ENCODE measurements around the gene CST6.
"Not testable (repeated sequence)": the region's sequence is repeated elsewhere in the genome, so short reads cannot be mapped to it uniquely, and the experiment has no call there.

The CST6 gene

GRCh38 chr11:66014804-66015453, 3.1 kb downstream of the CST6 start:
- Mint-ChIP-seq H3K36me3 (no peaks in the 10 kb centered on the region), H3K27me3 (peaks cover 43% of the 10 kb centered on the region), H3K4me3 (no peak overlapping the region), H3K4me1 (peaks cover 2% of the 10 kb centered on the region), H3K9me3 (no peaks in the 10 kb centered on the region), H3K27ac (no peak overlapping the region)
- CTCF ChIA-PET, result no interaction called here
- DNase-seq, result no peak

- Mint-ChIP-seq H3K27me3 (peaks cover 43% of the 10 kb centered on the region), H3K4me1 (peaks cover 4% of the 10 kb centered on the region), H3K4me3 (no peak overlapping the region), H3K27ac (no peak overlapping the region), H3K9me3 (no peaks in the 10 kb centered on the region), H3K36me3 (no peaks in the 10 kb centered on the region)
- DNase-seq, result no peak
- CTCF ChIA-PET, result no interaction called here
Observed at GRCh38 chr11:66015454-66015881, 3.7 kb downstream of the CST6 start.

- H3K27me3 Mint-ChIP-seq, result peaks cover 43% of the 10 kb centered on the region
- no peaks in the 10 kb centered on the region for H3K36me3 Mint-ChIP-seq
- CTCF ChIA-PET, result interaction anchor here (0.5 kb wide), 1 partner anchor 247 kb away, joined by 4 read pairs; no protein-coding TSS in a partner anchor
- H3K9me3 Mint-ChIP-seq, result no peaks in the 10 kb centered on the region
- peaks cover 7% of the 10 kb centered on the region for H3K4me1 Mint-ChIP-seq
- no peak overlapping the region for H3K27ac Mint-ChIP-seq
- H3K4me3 Mint-ChIP-seq, result no peak overlapping the region
- DNase-seq, result no peak
Observed at GRCh38 chr11:66015936-66016792, 4.4 kb downstream of the CST6 start.

- Mint-ChIP-seq H3K9me3 (no peaks in the 10 kb centered on the region), H3K27ac (no peak overlapping the region)
- CTCF ChIA-PET, result no interaction called here
Observed at GRCh38 chr11:66016793-66017177, 5.0 kb downstream of the CST6 start.

GRCh38 chr11:66017321-66017720, 5.5 kb downstream of the CST6 start:
- Mint-ChIP-seq H3K4me3 (no peak overlapping the region), H3K27me3 (peaks cover 41% of the 10 kb centered on the region), H3K27ac (no peak overlapping the region), H3K4me1 (peaks cover 12% of the 10 kb centered on the region), H3K36me3 (no peaks in the 10 kb centered on the region), H3K9me3 (no peaks in the 10 kb centered on the region)
- DNase-seq, result no peak
- CTCF ChIA-PET, result no interaction called here

More at GRCh38 chr11:66016793-66017177, 5.0 kb downstream of the CST6 start:
- Mint-ChIP-seq H3K36me3 (no peaks in the 10 kb centered on the region), H3K4me1 (peaks cover 9% of the 10 kb centered on the region), H3K27me3 (peaks cover 43% of the 10 kb centered on the region), H3K4me3 (no peak overlapping the region)
- DNase-seq, result no peak

GRCh38 chr11:66020212-66020611, 8.4 kb downstream of the CST6 start:
- Mint-ChIP-seq H3K27ac (no peak overlapping the region), H3K4me3 (no peak overlapping the region), H3K27me3 (peaks cover 42% of the 10 kb centered on the region), H3K36me3 (no peaks in the 10 kb centered on the region), H3K9me3 (no peaks in the 10 kb centered on the region), H3K4me1 (peaks cover 16% of the 10 kb centered on the region)
- CTCF ChIA-PET, result interaction anchor here (0.7 to 2.8 kb wide), 3 partner anchors 11 to 308 kb away, joined by 3 to 15 read pairs (median 4); partner anchors contain the start of gene KAT5
- no peak for DNase-seq

GRCh38 chr11:66020618-66021357, 9.0 kb downstream of the CST6 start:
- CTCF ChIA-PET, result interaction anchor here (2.8 kb wide), 1 partner anchor 11 kb away, joined by 15 read pairs; no protein-coding TSS in a partner anchor
- no peak overlapping the region for H3K27ac Mint-ChIP-seq
- H3K4me1 Mint-ChIP-seq, result peaks cover 16% of the 10 kb centered on the region
- DNase-seq, result peak; percentile 32
- H3K27me3 Mint-ChIP-seq, result peaks cover 45% of the 10 kb centered on the region
- no peaks in the 10 kb centered on the region for H3K9me3 Mint-ChIP-seq
- no peak overlapping the region for H3K4me3 Mint-ChIP-seq
- H3K36me3 Mint-ChIP-seq, result no peaks in the 10 kb centered on the region

GRCh38 chr11:66022401-66023185, 10.8 kb downstream of the CST6 start:
- no peak overlapping the region for H3K27ac Mint-ChIP-seq
- H3K4me3 Mint-ChIP-seq, result no peak overlapping the region
- CTCF ChIA-PET, result interaction anchor here (0.6 to 3.5 kb wide), 31 partner anchors 9 to 317 kb away, joined by 3 to 32 read pairs (median 4); partner anchors contain the start of genes BANF1, CNIH2, CST6 and FIBP
- no peaks in the 10 kb centered on the region for H3K36me3 Mint-ChIP-seq
- H3K4me1 Mint-ChIP-seq, result peaks cover 16% of the 10 kb centered on the region
- DNase-seq, result peak; percentile 85
- no peaks in the 10 kb centered on the region for H3K9me3 Mint-ChIP-seq
- peaks cover 52% of the 10 kb centered on the region for H3K27me3 Mint-ChIP-seq

GRCh38 chr11:66023186-66023440, 11.3 kb downstream of the CST6 start:
- peaks cover 52% of the 10 kb centered on the region for H3K27me3 Mint-ChIP-seq
- CTCF ChIA-PET, result interaction anchor here (0.9 to 3.5 kb wide), 19 partner anchors 10 to 318 kb away, joined by 3 to 32 read pairs (median 7); partner anchors contain the start of genes CST6 and FIBP
- not testable (repeated sequence) for H3K9me3 Mint-ChIP-seq, H3K36me3 Mint-ChIP-seq, H3K4me3 Mint-ChIP-seq, H3K27ac Mint-ChIP-seq, DNase-seq
- peaks cover 16% of the 10 kb centered on the region for H3K4me1 Mint-ChIP-seq

GRCh38 chr11:66026017-66026529, 14.3 kb downstream of the CST6 start, which contains the start of gene CATSPER1:
CATSPER1 (minus strand) TSS chr11:66026479; CDS start chr11:66026379, 100 bp downstream.
- H3K4me1 Mint-ChIP-seq, result peaks cover 13% of the 10 kb centered on the region
- H3K9me3 Mint-ChIP-seq, result no peaks in the 10 kb centered on the region

GRCh38 chr11:66032957-66033735, 21.3 kb downstream of the CST6 start:
- Mint-ChIP-seq H3K9me3 (no peaks in the 10 kb centered on the region), H3K27ac (no peak overlapping the region), H3K4me3 (no peak overlapping the region), H3K36me3 (no peaks in the 10 kb centered on the region), H3K4me1 (no peaks in the 10 kb centered on the region), H3K27me3 (peaks cover 49% of the 10 kb centered on the region)
- no peak for DNase-seq
- CTCF ChIA-PET, result no interaction called here

More at GRCh38 chr11:66026017-66026529, 14.3 kb downstream of the CST6 start, which contains the start of gene CATSPER1:
- CTCF ChIA-PET, result interaction anchor here (0.7 to 0.8 kb wide), 3 partner anchors 14 to 141 kb away, joined by 3 to 5 read pairs (median 3); no protein-coding TSS in a partner anchor
- no peaks in the 10 kb centered on the region for H3K36me3 Mint-ChIP-seq
- DNase-seq, result no peak
- no peak within 1 kb of the TSS for H3K4me3 Mint-ChIP-seq
- peaks cover 48% of the 10 kb centered on the region for H3K27me3 Mint-ChIP-seq
- H3K27ac Mint-ChIP-seq, result no peak within 1 kb of the TSS

- DNase-seq, result no peak
- no peaks in the 10 kb centered on the region for H3K4me1 Mint-ChIP-seq
- CTCF ChIA-PET, result interaction anchor here (1.0 to 2.3 kb wide), 4 partner anchors 8 to 14 kb away, joined by 4 to 8 read pairs (median 5); no protein-coding TSS in a partner anchor
- H3K4me3 Mint-ChIP-seq, result no peak overlapping the region
- no peaks in the 10 kb centered on the region for H3K9me3 Mint-ChIP-seq
- H3K27me3 Mint-ChIP-seq, result peaks cover 65% of the 10 kb centered on the region
- no peaks in the 10 kb centered on the region for H3K36me3 Mint-ChIP-seq
- H3K27ac Mint-ChIP-seq, result no peak overlapping the region
Observed at GRCh38 chr11:66035653-66036333, 24.0 kb downstream of the CST6 start.

Data from activated naive CD4-positive, alpha-beta T cell treated with anti-CD3 and anti-CD28 coated beads, Interleukin-2, amount 10 ng/mL, durations not matched to agents 7 days and 5 days (primary cell).